HG02763 (cell line): ENCODE results near the gene IPCEF1.
A peak's percentile ranks its signal among the peaks of the same experiment; 100 is the strongest.
"Not testable (repeated sequence)": the region's sequence is repeated elsewhere in the genome, so short reads cannot be mapped to it uniquely, and the experiment has no call there.

Source experiments
- ATAC-seq: cut with Tn5 transposase; IDR thresholded peaks from one replicate; pipeline ENCODE4 v1.9.1; 2021; ENCODE audit warnings: mild to moderate bottlenecking, moderate library complexity; ENCODE audit not compliant: unreplicated experiment

Gene IPCEF1

DNA sequence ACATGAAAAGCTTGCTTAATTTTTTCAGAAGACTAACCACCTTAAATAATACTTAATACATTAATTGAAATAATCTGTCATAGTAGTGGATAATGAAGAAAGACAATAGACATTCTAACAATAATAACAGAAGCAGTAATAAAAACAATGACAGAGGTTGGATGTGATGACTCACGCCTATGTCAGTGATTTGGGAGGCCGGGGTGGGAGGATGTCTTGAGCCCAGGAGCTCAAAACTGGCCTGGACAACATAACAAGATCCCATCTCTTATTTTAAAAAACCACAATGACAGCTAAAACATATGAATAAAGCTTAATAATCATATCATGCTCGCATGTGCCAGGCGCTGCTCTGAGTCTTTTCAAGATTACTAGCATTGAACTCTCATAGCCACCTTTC, 105.5 kb downstream of the IPCEF1 start:
- ATAC-seq = no peak

DNA sequence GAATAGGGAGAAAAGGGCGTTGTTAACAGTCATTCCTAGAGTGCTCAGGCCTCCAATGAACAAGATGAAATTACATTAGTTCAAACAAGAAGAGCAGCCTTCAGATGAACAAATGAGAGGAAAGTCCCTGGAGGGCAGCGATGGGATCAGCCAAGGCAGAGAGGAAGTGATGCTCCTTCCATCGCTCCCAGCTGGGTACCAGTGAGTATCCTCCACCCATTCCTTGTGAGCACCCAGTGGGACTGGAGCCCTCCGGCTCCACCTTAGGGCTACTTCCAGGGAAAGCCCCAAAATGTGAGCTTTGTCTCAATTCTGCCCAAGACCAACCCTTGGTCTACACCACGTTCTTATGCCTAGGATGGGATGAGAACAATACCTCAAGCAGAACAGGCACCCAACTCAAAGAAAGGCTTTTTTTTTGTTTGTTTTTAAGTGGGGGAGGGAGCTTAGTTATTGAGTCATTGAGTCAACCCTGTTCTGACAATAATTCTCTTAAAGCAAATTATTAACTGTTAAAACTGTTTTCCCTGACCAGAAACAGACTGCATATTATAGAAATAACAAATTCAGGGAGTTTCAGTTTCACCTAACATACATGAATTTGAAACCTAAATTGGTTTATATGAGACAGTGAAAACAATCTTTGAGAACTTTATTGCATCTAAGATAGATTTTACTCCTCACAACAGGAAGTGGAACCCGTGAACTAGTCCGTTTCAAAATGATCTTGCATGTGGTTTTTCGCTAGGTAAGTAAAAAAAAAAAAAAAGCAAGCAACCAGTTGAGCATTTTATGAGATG, 106.9 kb downstream of the IPCEF1 start:
- peak; percentile 62 for ATAC-seq

DNA sequence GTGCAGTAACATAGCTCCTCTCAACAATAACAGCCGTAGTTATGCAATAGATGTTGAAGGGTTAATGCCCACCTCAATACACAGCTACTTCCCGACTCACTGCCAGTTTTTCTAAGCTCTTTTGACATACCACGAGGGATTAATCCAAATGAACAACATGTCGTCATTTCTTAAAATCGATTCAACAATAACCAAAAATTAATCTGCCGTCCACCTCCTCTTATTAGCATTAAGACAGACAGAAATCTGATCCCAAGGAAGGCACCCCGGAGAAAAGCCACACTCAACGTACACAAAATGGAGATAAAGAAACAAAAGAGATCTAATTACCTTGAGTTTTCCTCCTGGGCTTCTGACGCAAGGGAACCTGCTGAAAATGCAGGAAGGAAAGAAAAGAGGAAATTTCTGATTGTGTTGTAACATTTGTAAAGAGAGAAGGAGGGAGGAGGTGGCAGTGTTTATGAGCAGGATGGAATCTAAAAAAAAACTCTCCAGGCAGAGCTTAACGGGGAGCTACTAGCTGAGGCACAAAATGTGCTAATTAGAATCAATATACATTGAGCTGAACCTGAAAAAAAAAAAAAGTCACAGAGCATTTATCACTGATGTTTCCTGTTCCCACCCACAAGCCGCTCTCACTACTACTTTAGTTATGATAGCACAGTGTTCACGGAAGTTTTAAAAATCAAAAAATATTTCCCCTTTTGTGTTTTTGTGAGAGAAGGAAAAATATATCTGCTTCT, 109.3 kb downstream of the IPCEF1 start:
- peak; percentile 33 for ATAC-seq

DNA sequence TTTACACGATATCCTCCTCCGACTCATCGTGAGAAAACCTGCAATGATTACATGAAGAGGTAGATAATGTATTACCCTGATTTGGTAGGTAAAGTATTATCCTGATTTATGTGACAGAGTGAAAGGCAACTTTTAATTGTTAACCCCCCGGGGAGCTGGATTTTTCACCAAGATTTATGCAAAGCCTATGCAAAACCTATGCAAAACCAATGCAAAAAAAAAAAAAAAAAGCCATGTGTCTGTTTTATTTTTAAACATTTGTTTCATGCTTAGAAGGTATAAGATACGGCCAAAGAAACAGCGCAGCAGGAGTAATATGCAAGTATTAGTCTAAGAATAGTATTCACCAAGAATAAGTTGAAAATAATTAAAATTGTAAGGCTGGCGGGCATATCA, 109.9 kb downstream of the IPCEF1 start:
- ATAC-seq = no peak

DNA sequence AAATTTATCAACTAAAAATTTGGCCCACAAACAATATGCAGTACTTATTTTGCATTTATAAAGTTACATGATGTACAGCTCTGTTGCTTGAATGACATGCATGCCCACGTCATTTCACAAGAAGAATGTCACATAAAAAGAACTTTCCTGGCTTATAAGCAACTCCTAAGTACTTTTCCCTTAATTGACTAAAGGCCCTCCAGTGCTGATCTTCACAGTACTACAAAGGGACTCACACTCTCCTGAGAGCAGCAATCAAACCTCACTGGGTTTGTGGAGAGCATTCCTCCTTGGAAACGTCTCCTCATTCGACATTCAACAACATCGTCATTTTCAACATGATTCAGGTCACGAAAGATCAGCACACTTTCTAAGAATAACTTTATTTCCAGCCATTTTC, 111.1 kb downstream of the IPCEF1 start:
- no peak for ATAC-seq

DNA sequence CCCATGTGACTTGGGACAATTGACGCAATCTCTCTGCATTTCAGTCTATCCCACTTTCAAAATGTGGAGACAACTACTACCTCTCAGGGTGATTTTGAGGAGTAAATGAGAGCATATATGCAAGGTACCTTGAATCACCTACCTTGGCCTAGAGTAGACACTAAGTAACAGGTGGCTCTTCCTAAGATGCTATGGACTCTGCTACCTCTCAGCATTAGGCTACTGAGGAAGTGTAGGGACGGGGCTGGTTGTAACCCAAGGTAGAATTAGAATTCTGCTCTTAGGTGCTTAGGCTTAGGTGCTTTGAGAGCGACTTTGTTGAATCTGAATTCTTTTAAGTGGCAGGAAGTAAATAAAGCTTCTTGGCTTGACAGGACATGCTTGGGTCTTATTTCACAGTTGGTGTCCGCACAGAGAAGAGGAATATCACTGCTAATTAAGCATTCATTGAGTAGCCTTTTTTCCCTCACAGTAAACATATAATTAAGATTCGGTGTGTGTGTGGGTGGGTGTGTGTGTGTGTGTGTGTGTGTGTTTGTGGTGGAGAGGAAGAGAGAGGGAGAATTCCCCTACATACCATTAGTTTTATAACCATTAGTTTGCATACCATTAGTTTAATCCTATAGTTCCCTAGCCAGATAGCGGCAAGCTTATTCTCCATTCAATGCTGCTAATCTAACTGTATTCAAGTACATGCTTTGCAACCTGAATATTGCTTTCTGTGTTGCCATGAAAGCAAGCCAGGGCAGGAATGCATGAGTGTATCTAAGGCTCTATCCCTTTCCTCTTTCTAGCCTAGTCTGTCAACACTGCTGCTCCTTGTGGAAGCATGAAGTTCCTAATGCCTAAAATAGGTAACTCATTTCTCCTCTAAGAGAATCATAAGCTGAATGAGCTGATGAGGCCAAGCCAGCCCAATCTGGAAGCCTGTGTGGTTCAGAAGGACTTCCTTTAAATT, 112.5 kb downstream of the IPCEF1 start:
- ATAC-seq = no peak

DNA sequence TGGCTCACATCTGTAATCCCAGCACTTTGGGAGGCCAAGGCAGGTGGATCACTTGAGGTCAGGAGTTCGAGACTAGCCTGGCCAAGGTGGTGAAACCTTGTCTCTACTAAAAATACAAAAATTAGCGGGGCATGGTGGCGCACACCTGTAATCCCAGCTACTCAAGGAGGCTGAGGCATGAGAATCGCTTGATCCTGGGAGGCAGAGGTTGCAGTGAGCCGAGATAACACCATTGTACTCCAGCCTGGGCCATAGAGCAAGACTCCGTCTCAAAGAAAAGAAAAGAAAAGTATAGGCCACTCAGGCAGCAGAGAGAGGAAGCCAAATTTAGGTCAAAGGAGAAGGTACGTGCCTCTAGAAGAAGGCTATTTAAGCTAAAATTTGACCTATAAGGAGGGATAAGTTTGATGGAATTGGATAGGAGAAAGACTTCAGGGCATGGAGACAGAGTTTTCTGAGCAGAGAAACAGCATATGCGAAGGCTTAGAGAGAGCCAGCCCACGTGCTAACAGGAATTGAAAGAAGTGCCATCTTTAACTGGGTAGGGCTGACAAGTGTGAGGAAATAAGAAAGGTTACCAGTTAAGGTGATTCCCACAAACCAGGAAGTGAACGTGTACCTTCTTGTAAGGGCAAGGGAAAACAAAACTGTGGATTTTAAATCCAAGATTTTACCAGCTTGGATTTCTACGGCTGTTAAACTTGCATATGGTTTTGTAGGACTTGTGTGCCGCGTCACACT, 113.8 kb downstream of the IPCEF1 start:
- ATAC-seq = no peak

DNA sequence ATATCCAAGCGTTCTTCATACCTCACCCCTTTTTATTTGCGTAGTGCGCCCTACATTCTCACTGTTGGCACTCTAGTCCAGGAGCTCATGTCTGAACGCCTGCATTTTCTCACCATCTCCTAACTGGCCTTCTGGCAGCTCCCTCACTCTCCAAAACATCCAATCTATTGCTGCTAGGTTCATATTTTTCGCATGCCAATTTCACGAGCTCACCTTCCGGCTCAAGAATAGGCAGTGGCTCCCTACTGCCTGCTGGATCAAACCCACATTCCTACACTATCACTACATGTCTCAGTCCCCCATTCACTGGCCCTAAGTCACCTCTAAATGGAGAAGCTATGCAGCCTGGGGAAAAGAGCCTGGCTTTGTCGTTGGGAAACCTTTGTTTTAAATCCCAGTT, 115.0 kb downstream of the IPCEF1 start:
- ATAC-seq = no peak

DNA sequence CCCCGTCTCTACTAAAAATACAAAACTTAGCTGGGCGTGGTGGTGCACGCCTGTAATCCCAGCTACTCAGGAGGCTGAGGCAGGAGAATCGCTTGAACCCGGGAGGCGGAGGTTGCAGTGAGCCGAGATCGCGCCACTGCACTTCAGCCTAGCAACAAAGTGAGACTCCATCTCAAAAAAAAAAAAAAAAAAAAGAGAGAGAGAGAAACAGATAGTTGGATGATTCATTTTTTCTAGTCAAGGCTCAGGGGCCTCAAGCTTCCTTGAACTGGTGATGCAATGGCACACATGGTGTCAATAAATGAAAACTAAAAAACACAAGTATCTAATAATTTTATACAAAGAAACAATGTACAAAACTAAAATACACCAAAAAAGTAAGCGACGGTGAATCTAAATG, 115.5 kb downstream of the IPCEF1 start:
- ATAC-seq = not testable (repeated sequence)

DNA sequence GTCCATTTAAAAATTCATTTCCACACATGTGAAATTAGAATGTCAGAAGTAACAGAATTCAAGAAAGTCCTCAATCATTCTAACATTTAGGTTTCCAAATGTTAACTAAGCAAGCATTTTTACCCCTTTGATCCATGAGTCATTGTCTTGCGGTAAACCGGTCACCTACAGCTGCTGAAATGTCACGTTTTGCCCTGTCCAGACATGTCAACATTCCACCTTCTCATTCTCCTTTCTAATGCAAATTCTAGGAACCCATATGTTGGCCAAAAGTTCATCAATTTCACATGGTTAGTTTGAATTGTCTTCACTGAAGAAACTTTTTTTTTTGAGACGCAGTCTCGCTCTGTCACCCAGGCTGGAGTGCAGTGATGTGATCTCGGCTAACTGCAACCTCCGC, 117.2 kb downstream of the IPCEF1 start:
- ATAC-seq = no peak

DNA sequence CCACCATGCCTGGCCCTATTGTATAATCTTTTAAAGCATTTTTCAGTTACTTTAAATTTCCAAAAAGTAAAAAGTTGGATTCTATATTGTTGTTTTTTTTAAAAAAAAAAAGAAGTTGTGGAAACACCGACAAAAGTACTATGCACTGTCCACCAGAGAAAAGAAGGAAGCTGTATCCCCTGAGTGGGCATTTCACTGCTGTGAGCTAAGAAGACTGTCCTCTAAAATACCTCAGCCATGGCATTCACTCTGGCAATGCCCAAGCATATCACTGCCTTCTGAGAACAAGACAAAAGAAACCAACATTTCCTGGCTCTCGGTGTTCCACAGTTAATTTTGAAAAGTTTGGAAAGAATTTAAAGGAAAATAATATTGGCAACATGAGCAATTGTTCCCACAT, 117.8 kb downstream of the IPCEF1 start:
- ATAC-seq = no peak

DNA sequence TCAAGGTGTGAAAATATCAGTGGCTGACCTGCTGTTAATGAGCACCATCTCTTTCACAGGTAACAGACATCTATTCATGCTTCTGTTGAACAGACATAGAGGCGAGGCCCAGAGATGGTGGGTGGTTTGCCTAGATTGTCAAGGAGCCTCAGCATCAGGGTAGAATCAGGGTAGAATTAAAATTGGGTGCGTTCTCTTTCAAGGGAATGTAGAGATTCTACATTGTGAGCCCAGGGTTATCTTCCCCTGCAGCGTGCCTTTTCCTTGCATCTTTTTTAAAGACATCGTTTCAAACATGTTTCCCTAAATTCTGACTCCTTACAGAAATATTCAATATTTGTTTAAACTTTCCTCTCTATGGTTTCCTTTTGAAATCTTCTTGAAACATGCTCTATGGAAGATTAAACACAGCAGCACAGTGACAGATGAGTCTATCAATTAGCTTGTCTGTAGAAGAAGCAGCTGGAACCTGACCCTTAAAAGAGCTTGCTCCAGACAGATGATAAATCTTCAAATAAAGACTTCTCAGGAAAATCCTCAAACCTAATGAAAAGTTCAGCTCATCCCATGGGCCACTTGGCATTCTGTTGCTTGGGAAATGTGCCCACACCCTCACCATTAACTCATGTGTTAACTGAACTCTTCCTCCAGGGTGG, 119.8 kb downstream of the IPCEF1 start:
- ATAC-seq = no peak

DNA sequence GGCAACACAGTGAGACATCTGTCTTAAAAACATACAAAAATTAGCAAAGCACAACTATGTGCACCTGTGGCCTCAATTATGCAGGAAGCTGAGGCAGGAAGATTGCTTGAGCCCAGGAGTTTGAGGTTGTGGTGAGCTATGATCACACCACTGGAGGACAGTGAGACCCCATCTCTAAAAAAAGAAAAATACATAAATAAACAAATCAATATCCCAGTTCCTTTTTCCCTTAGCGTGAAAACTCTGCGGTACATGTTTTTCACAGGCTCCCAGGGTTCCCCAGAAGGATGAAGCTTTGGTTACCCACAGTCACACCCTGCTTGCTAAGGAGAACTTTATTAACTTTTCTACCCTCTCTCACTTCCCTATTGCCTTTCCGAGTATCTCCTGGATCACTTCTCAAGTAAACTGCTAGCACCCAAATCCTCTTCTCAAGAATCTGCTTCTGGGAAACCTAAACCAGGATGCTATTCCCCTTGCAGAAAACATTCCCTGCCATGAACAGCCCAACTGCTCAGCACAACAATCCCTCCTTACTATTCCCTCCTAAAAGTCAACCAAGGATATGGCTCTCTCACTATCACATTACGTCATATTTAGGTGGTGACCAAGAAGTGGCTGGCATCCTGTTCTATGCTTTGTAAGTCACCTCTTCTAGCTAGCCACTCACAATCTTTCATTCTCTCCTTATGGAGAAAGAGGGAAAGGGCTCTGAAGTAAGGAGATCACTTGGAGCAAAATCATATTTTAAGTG, 122.4 kb downstream of the IPCEF1 start:
- peak; percentile 54 for ATAC-seq

DNA sequence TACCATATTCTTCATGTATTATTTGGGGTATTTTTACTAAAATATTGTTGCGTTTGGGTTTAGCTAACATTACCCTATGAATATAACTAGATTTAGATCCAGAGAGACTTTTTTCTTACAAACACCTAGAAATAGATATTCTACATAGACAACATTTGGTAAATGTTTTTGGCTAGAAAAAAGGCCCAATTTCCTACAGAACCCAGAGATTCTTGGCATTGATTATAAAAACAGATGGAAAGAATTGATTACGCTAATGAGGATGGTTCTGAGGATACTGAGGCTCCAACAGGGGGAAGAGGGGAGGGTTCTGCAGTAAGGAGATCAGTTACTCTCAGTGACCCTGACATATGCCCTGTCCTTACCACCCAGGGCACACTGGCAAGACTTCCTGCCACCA, 123.2 kb downstream of the IPCEF1 start:
- no peak for ATAC-seq

DNA sequence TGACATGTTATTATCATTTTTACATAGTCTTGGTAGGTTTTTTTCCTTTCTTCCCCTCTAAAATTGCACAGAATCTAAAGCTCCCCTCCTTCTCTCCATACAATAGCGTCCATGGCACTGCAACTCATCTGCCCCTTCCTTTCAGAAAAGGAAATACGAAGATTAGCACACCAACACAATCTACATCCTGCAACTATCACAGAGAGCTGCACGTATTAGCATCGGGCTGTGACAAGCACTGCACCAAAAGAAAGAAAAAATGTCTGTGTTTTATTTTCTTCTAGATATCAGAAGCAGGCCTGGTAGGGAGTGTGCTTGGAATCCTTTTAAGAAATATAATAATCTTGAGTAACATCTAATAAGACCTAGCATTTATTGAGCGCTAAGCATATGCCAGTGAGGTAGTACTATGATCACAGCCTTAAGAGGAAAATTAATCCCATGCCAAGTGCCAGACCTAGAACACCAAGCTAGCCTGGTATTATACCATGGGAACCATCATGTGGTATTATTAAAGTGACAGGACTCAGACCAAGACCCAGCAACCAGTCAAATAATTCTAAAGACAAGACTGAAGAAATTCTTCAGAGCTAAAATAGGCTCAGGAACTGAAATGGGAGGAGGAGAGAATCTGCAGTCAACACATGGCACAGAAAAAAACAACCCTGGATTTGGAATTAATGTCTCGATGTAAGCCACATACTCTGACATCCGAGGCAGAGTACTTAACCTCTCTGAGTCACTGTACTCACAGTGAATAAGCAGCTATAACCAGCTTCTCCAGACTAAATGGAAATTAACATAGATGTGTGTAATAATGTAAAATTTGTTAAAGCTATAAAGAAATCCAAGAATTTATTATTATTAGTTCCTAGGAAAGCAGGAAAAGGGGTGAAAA, 124.3 kb downstream of the IPCEF1 start:
- ATAC-seq = no peak

DNA sequence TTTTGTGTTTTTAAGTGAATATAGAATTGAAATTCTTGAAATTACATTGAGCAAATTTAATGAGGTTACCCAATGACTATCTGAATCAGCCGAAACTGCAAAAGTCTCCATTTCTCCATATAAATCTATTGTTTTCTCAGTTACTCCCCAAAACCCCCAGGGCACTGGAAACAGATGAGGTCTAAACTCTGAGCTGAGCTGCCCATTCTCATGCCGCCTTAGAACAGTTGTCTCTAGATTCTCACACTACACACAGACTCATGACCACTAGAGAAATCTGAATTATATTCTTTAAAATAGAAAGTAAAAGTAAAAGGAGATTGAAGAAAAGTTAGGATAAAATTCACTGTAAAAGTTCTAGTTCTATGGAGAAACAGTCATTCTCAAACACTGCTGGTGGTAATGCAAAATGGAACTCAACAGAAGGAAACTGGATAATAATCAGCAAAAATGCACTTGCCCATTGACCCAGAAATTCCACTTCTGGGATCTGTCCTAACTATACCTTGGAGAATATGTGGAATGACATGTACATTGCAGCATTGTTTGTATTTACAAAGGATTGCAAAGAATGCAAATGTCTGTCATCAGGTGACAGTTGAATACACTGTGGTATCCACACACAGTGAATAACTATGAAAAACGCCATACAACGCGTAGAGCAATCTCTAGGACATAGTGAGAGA, 125.5 kb downstream of the IPCEF1 start:
- ATAC-seq = no peak

DNA sequence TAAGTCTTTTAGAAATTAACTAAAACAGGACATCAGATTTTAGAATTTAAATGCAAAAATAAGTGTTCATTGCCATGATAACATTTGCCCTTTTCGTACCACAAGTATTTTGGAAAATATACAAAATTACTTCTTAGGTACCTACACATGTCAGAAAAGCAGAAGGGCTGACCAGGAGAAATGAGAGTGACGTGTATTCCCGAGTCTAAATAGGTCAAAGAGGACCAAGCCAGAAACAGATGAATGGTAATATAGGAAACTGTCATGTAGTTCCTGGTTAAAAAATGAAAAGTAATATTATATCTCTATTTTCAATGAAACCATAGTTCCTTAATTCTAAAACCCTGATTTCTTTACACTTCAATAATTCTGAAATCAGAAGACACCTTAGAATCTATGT, 126.2 kb downstream of the IPCEF1 start:
- no peak for ATAC-seq

DNA sequence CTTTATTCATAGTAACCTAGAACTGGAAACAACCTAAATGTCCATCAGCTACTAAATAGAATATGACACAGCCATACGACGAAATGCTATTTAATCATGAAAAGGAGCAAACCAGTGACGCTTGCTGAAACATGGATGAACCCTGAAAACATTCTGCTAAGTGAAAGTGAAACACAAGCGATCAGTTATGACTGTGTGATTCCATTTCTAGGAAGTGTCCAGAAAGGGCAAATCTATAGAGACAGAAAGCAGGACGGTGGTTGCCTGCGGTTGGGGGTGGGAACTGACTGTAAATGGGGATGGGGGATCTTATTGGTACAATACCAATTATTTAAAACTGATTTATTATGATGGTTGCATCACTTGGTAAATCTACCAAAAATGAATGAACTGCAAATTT, 126.8 kb downstream of the IPCEF1 start:
- ATAC-seq = peak; percentile 51
